Ovary (tissue), 9 donors: ENCODE results near the gene DCTN1. TPM values are rescaled to one million over a fixed set of nuclear protein-coding genes. Genes with fewer than 3 reads are reported as not detected.

Experiments
- DNase-seq, 5 donors: peaks; one replicate each; pipeline ENCODE4 v3.0.0-alpha.2; 2019 to 2020
- H3K27ac ChIP-seq, 2 donors: fragments of 200-600 bp; one replicate each; pipeline versions ENCODE4 v1.5.1 to v1.8.0; 2019 to 2022
- H3K27me3 ChIP-seq: fragments of 200-600 bp; one replicate; pipeline ENCODE4 v1.8.0; 2022
- H3K36me3 ChIP-seq: fragments of 200-600 bp; sonication (generic); one replicate; pipeline ENCODE4 v1.5.1; 2019
- H3K4me1 ChIP-seq: one replicate; pipeline ENCODE4 v1.8.1; 2013; ENCODE audit warnings: mild to moderate bottlenecking, moderate library complexity; ENCODE audit not compliant: insufficient read depth
- H3K4me3 ChIP-seq: fragments of 200-600 bp; sonication (generic); one replicate; pipeline ENCODE4 v1.5.1; 2017
- H3K9me3 ChIP-seq, 2 donors: fragments of 200-600 bp in 1 of 2; sonication (generic) in 1 of 2; one replicate each; pipeline versions ENCODE4 v1.5.1 to v1.8.1; 2013 to 2019; ENCODE audit warnings: mild to moderate bottlenecking in 1 of 2, moderate library complexity in 1 of 2
- EP300 ChIP-seq: sonication (generic); formaldehyde crosslinking; IDR thresholded peaks from one replicate; pipeline ENCODE4 v1.6.1; 2017; ENCODE audit warnings: antibody characterized with exemption
- POLR2A ChIP-seq: fragments of 450-650 bp; IDR thresholded peaks from one replicate; pipeline ENCODE4 v1.6.1; 2017; ENCODE audit warnings: antibody characterized with exemption, mild to moderate bottlenecking, moderate library complexity
- WGBS, 3 donors: extraction: QIAGEN DNeasy Blood & Tissue Kit in 1 of 3; methylation state at CpG; one replicate each; pipeline versions ENCODE4 v1.1.5 to v1.1.7; 2013 to 2017; 5-methylcytosine and 5-hydroxymethylcytosine counted together
- intact Hi-C, 4 donors: fragments of 100-400 bp; cut with DNase I; formaldehyde crosslinking; loops; one replicate each; pipeline versions ENCODE4 v1.11.0 to v1.15.1; 2022 to 2023
- polyA plus RNA-seq, 2 donors: library from polyadenylated mRNA; stranded (reverse); fragments of 200-250 nt in 1 of 2; fragments of 350-450 nt in 1 of 2; fragmentation: Illumina TruSeq in 1 of 2; extraction: RNeasy Lipid Tissue Mini Kit (QIAGEN cat#74804) in 1 of 2; gene quantifications; one replicate each; pipeline ENCODE4 v1.2.3, GENCODE V29; 2013 to 2014
- total RNA-seq, 7 donors: library from RNA; depleted of rRNA in 2 of 7; stranded (reverse); fragments of >200 nt in 2 of 7; fragmentation: NEBNext Ultra II Directional in 3 of 7; extraction: Animal tissue kit (Norgen Biotek cat#: 25700) in 3 of 7; gene quantifications; one replicate each; pipeline versions ENCODE4 v1.1.0 to v1.2.4, GENCODE V29; 2016 to 2023
- TF ChIP-seq, protein P1 (sequence below), 3 donors: fragments of 450-650 bp in 2 of 3; fragments of 200-600 bp in 1 of 3; IDR thresholded peaks; one replicate each; pipeline versions ENCODE4 v1.5.1 to v1.8.0; 2016 to 2022; ENCODE audit warnings: antibody characterized with exemption in 3 of 3, mild to moderate bottlenecking in 1 of 3
- donor health status: DM: no; HTN: no; CAD: no; lungs with moderate emphysema.
- donor health status: DM: no; HTN: no; CAD: no.
- donor health status: Bipolar disorder and iron deficiency.
- donor health status: DM: yes; HTN: yes; CAD: no.
- donor health status: DM: no; HTN: no; CAD: no.
- donor health status: DM: yes; HTN: yes; CAD: no.

DCTN1 gene
- total and polyA plus RNA-seq, 9 donors = 58.5 to 127 (median 108) TPM

DNA sequence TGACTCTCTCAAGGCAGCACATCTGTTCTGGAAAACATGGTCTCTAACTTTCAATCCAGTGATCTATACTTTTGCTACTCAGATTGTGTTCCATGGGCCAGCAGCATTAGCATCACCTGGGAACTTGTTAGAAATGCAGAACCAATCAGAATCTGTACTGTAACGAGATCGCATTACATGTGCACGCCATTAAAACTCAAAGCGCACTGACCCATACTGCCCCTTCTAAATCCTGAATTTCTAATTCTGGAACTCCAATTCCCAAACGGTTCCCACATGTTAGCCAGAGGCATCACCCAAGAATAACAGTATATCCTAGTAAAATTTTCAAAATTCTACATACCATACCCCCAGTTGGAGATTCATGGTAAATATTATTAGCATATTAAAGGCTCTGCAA is 10.5 kb upstream of the DCTN1 start:
- 39 to 44% (median 43%) methylated on average over 5 of the region's 5 CpGs for WGBS, 3 donors
- Histone ChIP-seq H3K9me3 (no peaks in the 10 kb centered on the region), H3K27ac (no peak overlapping the region), H3K36me3 (no peaks in the 10 kb centered on the region), H3K4me3 (peak overlapping the region; percentile 89), H3K4me1 (peaks cover 15% of the 10 kb centered on the region), H3K27me3 (no peaks in the 10 kb centered on the region)
- intact Hi-C loops = no loop called here
- DNase-seq = no peak
- TF ChIP-seq POLR2A (no peak), EP300 (no peak)

DNA sequence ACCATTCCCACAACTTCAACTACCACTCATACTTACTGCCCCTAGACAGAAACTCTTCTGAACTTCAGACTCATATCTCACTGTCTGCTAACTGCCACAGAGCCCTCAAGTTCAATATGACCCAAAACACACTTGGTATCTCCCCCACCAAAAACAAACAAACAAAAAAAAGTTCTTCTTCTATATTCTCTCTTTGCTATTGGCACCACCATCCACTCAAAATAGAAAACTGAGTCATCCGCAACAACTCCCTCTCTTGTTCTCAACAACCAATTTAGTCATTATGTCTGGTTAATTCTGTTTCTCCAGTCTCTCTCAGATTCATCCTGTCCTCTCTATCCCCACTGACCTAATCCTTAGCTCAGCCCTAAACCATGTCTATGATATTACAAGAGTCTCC is 7.2 kb upstream of the DCTN1 start:
- H3K27ac ChIP-seq = no peak overlapping the region
- intact Hi-C loops = no loop called here
- TF ChIP-seq EP300 (no peak), POLR2A (no peak)
- TF ChIP-seq, protein P1, sequence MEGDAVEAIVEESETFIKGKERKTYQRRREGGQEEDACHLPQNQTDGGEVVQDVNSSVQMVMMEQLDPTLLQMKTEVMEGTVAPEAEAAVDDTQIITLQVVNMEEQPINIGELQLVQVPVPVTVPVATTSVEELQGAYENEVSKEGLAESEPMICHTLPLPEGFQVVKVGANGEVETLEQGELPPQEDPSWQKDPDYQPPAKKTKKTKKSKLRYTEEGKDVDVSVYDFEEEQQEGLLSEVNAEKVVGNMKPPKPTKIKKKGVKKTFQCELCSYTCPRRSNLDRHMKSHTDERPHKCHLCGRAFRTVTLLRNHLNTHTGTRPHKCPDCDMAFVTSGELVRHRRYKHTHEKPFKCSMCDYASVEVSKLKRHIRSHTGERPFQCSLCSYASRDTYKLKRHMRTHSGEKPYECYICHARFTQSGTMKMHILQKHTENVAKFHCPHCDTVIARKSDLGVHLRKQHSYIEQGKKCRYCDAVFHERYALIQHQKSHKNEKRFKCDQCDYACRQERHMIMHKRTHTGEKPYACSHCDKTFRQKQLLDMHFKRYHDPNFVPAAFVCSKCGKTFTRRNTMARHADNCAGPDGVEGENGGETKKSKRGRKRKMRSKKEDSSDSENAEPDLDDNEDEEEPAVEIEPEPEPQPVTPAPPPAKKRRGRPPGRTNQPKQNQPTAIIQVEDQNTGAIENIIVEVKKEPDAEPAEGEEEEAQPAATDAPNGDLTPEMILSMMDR (IDR thresholded peaks at IDR 0.05) = no peak
- no peaks in the 10 kb centered on the region for H3K27me3 ChIP-seq
- WGBS, 3 donors = 75 to 85% (median 78%) methylated on average over 1 of the region's 1 CpG
- H3K4me3 ChIP-seq = no peak overlapping the region
- no peaks in the 10 kb centered on the region for H3K9me3 ChIP-seq
- peaks cover 14% of the 10 kb centered on the region for H3K4me1 ChIP-seq
- no peaks in the 10 kb centered on the region for H3K36me3 ChIP-seq
- no peak for DNase-seq

DNA sequence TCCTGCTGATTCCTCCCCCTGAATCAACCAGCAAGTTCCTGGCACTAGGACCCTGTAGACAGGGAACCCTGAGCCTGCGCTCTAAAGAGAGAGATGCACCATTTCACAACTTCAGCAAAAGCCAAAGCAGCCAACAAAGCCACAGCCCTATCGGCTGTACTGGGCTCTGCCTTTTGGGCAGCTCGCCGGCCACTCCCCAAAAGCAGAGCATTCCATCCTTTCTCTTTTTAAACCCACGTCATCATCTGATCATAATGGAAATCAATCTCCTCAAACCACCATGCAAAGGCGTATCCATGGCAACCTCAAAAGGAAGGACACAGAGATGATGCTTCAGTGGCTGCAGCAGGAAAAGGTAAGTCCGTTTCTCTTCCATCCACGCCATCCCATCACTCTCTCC is 5.3 kb upstream of the DCTN1 start:
- 62 to 75% (median 68%) methylated on average over 8 of the region's 8 CpGs for WGBS, 3 donors
- no peak for DNase-seq
- Histone ChIP-seq H3K4me3 (no peak overlapping the region), H3K27ac (no peak overlapping the region), H3K9me3 (no peaks in the 10 kb centered on the region), H3K27me3 (no peaks in the 10 kb centered on the region), H3K4me1 (peaks cover 18% of the 10 kb centered on the region), H3K36me3 (no peaks in the 10 kb centered on the region)
- intact Hi-C loops = no loop called here
- TF ChIP-seq EP300 (no peak), POLR2A (no peak)
- TF ChIP-seq, protein P1 (IDR thresholded peaks at IDR 0.05) = no peak

DNA sequence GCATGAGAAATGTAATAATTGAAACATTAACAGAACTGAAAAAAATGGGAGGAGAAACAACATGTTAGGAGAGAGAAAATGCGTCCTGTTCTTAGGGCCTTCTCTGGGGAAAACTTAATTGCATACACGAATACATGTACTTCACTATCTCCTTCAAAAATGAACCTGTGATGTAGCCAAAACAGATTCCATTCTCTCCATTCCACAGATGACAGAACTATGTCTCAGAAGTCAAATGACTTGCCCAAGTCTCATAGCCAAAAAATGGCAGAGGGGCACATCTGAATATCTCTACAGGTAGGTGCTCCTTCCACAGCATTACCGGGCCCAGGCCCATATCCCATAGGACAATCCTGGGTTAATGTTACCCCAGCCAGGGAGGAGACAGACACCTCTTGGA is 3.9 kb upstream of the DCTN1 start:
- H3K36me3 ChIP-seq = no peaks in the 10 kb centered on the region
- intact Hi-C loops = no loop called here
- no peak overlapping the region for H3K27ac ChIP-seq
- no peak for TF ChIP-seq EP300
- TF ChIP-seq, protein P1 (IDR thresholded peaks at IDR 0.05) = no peak
- TF ChIP-seq POLR2A = no peak
- H3K4me3 ChIP-seq = no peak overlapping the region
- H3K4me1 ChIP-seq = peaks cover 19% of the 10 kb centered on the region
- H3K9me3 ChIP-seq = no peaks in the 10 kb centered on the region
- no peak for DNase-seq
- H3K27me3 ChIP-seq = no peaks in the 10 kb centered on the region
- 36 to 41% (median 38%) methylated on average over 3 of the region's 3 CpGs for WGBS, 3 donors

DNA sequence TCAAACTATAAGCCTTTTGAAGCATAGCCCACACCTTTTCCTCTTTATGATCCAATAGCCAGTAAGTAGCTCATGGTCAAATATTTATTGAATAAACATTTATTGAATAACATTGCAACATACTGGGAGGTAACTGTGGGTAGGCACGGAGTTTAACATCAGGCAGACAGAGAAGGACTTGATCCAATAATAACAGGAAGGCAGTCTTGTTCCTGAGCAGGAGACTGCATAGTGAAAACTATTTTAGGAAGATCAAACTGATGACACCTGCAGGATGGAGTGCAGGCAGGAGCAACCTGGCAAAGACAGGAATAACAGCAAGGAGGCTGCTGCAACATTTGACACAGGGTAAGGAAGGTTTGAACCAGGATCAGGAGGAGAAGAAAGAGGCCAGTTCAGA is 3.1 kb upstream of the DCTN1 start:
- intact Hi-C loops = no loop called here
- H3K4me1 ChIP-seq = peaks cover 16% of the 10 kb centered on the region
- 0 to 4% (median 4%) methylated on average over 1 of the region's 1 CpG for WGBS, 3 donors

More for the DNA sequence above, 3.1 kb upstream of the DCTN1 start:
- Histone ChIP-seq H3K9me3 (no peaks in the 10 kb centered on the region), H3K36me3 (no peaks in the 10 kb centered on the region), H3K4me3 (no peak overlapping the region), H3K27ac (no peak overlapping the region), H3K27me3 (no peaks in the 10 kb centered on the region)
- no peak for DNase-seq
- no peak for TF ChIP-seq POLR2A
